Tibial nerve (tissue), 4 donors: Measurements from ENCODE around the gene SLA2. TPM values are rescaled to one million over a fixed set of nuclear protein-coding genes. Genes with fewer than 3 reads are reported as not detected.
"Not testable (repeated sequence)": the region's sequence is repeated elsewhere in the genome, so short reads cannot be mapped to it uniquely, and the experiment has no call there.

Experiments
- DNase-seq, 2 donors: peaks; one replicate each; pipeline ENCODE4 v3.0.0-alpha.2; 2019; ENCODE audit warnings: low spot score in 2 of 2
- H3K27ac ChIP-seq, 4 donors: fragments of 200-600 bp; sonication (generic) in 3 of 4; one replicate each; pipeline ENCODE4 v1.5.1; 2017 to 2019; ENCODE audit warnings: mild to moderate bottlenecking in 1 of 4
- H3K27me3 ChIP-seq, 2 donors: fragments of 200-600 bp; sonication (generic) in 1 of 2; one replicate each; pipeline versions ENCODE4 v1.5.1 to v1.6.0; 2017 to 2019
- H3K36me3 ChIP-seq, 3 donors: fragments of 200-600 bp; sonication (generic); one replicate each; pipeline ENCODE4 v1.5.1; 2018 to 2019
- H3K4me1 ChIP-seq, 4 donors: fragments of 200-600 bp; sonication (generic) in 3 of 4; one replicate each; pipeline ENCODE4 v1.5.1; 2017 to 2019
- H3K4me3 ChIP-seq, 4 donors: fragments of 200-600 bp; sonication (generic) in 3 of 4; one replicate each; pipeline ENCODE4 v1.5.1; 2017 to 2019; ENCODE audit warnings: mild to moderate bottlenecking in 1 of 4, moderate library complexity in 1 of 4
- H3K9me3 ChIP-seq, 4 donors: fragments of 200-600 bp; sonication (generic) in 3 of 4; one replicate each; pipeline ENCODE4 v1.5.1; 2017 to 2019
- EP300 ChIP-seq, 2 donors: sonication (generic); formaldehyde crosslinking; IDR thresholded peaks; one replicate each; pipeline ENCODE4 v1.6.1; 2017; ENCODE audit warnings: antibody characterized with exemption in 2 of 2, mild to moderate bottlenecking in 1 of 2
- POLR2A ChIP-seq, 2 donors: fragments of 450-650 bp; IDR thresholded peaks; one replicate each; pipeline ENCODE4 v1.6.1; 2017; ENCODE audit warnings: antibody characterized with exemption in 2 of 2, mild to moderate bottlenecking in 2 of 2, moderate library complexity in 2 of 2
- WGBS, 2 donors: methylation state at CpG; one replicate each; pipeline ENCODE4 v1.1.5; 2018; 5-methylcytosine and 5-hydroxymethylcytosine counted together
- total RNA-seq, 4 donors: library from RNA; depleted of rRNA; stranded (reverse); fragments of >200 nt; gene quantifications; one replicate each; pipeline ENCODE4 v1.1.0, GENCODE V29; 2016
- TF ChIP-seq, protein P1 (sequence below), 5 experiments: fragments of 200-600 bp in 3 of 5; fragments of 450-650 bp in 2 of 5; sonication (generic) in 3 of 5; IDR thresholded peaks; one replicate each; pipeline ENCODE4 v1.5.1; 2016 to 2019; ENCODE audit warnings: antibody characterized with exemption in 5 of 5, mild to moderate bottlenecking in 3 of 5, moderate library complexity in 2 of 5

SLA2 gene
- total RNA-seq, 4 donors from 2014 or later, result 0.20 to 0.30 (median 0.21) TPM; not detected in 1

DNA sequence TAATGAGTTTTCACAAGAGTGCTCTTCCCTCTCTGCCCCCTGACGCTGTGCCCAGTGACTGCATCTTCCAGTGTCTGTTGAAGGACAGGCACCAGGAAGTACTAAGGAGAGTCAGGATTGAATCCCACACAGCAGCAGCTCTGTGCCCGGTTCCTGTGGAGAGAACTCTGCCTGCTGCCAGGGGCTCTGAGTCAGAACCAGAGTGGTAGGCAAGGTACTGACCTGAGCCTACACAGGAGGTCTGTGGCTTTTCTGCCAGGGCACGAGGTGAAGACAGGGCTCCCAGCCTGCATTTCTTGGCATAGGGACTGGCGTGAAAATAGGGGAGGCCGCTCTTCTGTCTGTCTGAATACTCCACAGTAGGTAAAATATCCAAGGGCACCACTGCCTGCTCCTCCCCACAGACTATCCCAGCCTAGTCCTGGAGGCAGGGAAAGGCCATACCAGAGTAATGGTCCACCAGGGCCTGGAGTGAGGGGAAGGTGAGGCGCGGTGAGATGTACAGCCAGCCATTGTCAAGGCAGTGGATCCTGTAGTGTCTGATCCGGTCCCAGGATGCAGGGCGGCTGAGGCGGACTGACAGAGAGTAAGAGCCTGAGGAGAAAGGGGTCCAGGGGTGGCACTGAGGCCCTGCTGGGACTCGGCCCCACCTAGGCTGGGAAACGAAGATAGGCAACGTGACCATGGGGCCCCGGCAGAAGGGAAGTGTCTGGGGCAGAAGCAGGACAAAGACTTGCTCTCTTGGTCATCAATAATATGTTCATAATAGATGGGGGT is 31.0 kb downstream of the SLA2 start:
- 80 to 86% methylated on average over 14 of the region's 14 CpGs for WGBS, 2 donors
- no peaks in the 10 kb centered on the region for H3K4me1 ChIP-seq
- H3K9me3 ChIP-seq, result no peaks in the 10 kb centered on the region
- no peaks in the 10 kb centered on the region for H3K27me3 ChIP-seq
- TF ChIP-seq, protein P1, sequence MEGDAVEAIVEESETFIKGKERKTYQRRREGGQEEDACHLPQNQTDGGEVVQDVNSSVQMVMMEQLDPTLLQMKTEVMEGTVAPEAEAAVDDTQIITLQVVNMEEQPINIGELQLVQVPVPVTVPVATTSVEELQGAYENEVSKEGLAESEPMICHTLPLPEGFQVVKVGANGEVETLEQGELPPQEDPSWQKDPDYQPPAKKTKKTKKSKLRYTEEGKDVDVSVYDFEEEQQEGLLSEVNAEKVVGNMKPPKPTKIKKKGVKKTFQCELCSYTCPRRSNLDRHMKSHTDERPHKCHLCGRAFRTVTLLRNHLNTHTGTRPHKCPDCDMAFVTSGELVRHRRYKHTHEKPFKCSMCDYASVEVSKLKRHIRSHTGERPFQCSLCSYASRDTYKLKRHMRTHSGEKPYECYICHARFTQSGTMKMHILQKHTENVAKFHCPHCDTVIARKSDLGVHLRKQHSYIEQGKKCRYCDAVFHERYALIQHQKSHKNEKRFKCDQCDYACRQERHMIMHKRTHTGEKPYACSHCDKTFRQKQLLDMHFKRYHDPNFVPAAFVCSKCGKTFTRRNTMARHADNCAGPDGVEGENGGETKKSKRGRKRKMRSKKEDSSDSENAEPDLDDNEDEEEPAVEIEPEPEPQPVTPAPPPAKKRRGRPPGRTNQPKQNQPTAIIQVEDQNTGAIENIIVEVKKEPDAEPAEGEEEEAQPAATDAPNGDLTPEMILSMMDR (IDR thresholded peaks at IDR 0.05), result no peak
- TF ChIP-seq EP300 (IDR thresholded peaks at IDR 0.05) (no peak), POLR2A (IDR thresholded peaks at IDR 0.05) (no peak)
- DNase-seq, result no peak
- peaks cover 3 to 57% (median 20%) of the 10 kb centered on the region in 3 donors for H3K36me3 ChIP-seq
- no peak overlapping the region for H3K4me3 ChIP-seq
- no peak overlapping the region for H3K27ac ChIP-seq

DNA sequence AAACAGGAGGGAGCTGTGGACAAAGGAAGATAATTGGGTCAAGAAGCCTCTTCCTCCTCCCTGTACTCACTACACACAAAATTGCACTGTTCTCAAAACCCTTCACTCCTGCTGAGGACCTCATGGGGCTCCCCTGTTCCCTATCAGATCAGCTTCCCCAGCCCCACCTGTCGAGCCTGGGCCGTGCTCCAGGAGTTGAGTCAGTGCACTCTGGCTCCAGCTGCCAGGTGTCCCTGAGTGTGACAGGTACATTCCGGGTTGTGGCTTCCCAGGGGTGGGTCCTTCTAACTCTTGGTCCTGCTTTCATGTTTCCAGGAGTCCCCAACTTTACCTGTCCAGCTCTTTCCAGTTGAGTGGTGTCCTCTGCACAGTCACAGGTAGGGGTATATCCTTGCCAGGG is 32.0 kb downstream of the SLA2 start:
- Histone ChIP-seq H3K27ac (no peak overlapping the region), H3K4me1 (no peaks in the 10 kb centered on the region), H3K36me3 (peaks cover 3 to 66% (median 20%) of the 10 kb centered on the region in 3 donors), H3K9me3 (no peaks in the 10 kb centered on the region), H3K27me3 (no peaks in the 10 kb centered on the region), H3K4me3 (no peak overlapping the region)
- WGBS, 2 donors, result 88 to 90% methylated on average over 3 of the region's 3 CpGs
- no peak for TF ChIP-seq POLR2A (IDR thresholded peaks at IDR 0.05)
- TF ChIP-seq, protein P1 (IDR thresholded peaks at IDR 0.05), result no peak
- TF ChIP-seq EP300 (IDR thresholded peaks at IDR 0.05), result no peak
- DNase-seq, result no peak

DNA sequence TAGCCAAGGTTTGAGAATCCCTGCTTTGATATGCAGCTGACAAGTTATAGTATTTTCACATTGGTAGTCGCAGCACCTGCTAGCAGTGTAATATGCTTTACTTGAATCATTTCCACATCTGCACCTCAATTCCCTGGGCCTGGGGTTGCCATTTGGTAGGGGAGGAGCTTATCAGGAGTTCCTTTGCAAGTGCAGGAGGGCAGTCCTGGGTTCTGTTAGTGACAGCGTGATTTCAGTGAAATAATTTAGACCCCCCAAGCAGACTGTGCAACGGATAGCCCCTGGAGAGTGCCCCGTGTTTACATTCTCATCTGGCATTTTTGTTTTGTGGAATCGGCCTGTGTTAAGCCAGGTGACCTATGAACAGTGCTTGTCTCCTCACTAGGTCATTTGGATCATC is 34.4 kb downstream of the SLA2 start:
- TF ChIP-seq, protein P1 (IDR thresholded peaks at IDR 0.05), result no peak
- TF ChIP-seq POLR2A (IDR thresholded peaks at IDR 0.05) (no peak), EP300 (IDR thresholded peaks at IDR 0.05) (no peak)
- DNase-seq, result no peak
- Histone ChIP-seq H3K4me3 (no peak overlapping the region), H3K9me3 (no peaks in the 10 kb centered on the region), H3K4me1 (peaks cover 0 to 14% (median 6%) of the 10 kb centered on the region in 4 donors), H3K27ac (no peak overlapping the region), H3K36me3 (peaks cover 3 to 79% (median 31%) of the 10 kb centered on the region in 3 donors), H3K27me3 (no peaks in the 10 kb centered on the region)
- WGBS, 2 donors, result 87 to 88% methylated on average over 5 of the region's 5 CpGs

DNA sequence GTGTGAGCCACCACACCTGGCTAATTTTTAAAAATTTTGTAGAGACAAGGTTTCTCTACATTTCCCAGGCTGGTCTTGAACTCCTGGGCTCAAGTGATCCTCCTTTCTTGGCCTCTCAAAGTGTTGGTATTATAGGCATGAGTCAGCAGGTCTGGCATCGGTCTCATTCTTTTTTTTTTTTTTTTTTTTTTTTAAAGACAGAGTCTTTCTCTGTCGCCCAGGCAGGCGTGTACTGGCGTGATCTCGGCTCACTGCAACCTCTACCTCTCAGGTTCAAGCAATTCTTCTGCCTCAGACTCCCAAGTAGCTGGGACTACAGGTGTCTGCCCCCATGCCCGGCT is 37.6 kb downstream of the SLA2 start:
- not testable (repeated sequence) for H3K27me3 ChIP-seq, H3K9me3 ChIP-seq, H3K4me3 ChIP-seq, H3K27ac ChIP-seq, DNase-seq
- WGBS, 2 donors, result 84 to 86% methylated on average over 6 of the region's 6 CpGs
- Histone ChIP-seq H3K36me3 (peaks cover 3 to 56% (median 31%) of the 10 kb centered on the region in 3 donors), H3K4me1 (peaks cover 0 to 26% (median 9%) of the 10 kb centered on the region in 4 donors)

DNA sequence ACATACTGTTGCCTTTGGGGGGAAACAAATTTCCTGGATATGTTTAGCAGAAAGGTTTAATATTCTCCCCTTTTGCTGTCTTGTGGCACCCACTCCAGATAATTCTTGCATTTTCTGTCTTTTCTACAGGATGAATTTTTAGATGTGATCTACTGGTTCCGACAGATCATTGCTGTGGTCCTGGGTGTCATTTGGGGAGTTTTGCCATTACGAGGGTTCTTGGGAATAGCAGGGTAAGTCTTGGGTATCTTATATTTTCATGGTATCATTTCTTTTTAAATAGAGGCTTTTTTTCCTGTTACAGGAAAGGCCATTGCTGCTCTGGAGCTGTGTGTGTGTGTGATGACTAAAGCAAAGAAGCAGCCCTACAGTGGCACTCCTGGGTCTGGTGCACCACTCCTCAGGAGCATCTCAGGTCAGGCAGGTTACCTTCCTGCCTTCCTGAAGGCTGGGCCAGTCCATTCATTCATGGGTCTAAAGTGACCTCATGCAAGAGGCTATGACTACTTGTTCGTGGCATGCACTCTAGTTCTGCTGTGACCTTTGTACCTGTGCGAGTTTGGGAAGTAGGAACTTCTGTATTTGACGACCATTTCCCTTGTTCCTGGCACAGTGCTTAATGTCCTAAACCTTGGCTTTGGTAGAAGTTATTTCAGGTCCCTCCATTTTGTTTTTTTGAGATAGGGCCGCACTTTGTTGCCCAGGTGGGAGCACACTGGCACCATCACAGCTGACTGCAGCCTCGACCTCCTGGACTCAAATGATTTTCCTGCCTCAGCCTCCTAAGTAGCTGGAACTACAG is 38.2 kb downstream of the SLA2 start:
- Histone ChIP-seq H3K27ac (no peak overlapping the region), H3K4me3 (no peak overlapping the region), H3K9me3 (no peaks in the 10 kb centered on the region), H3K36me3 (peaks cover 3 to 50% (median 31%) of the 10 kb centered on the region in 3 donors), H3K4me1 (peaks cover 0 to 26% (median 9%) of the 10 kb centered on the region in 4 donors), H3K27me3 (no peaks in the 10 kb centered on the region)
- no peak for DNase-seq
- 79 to 83% methylated on average over 7 of the region's 7 CpGs for WGBS, 2 donors
- no peak for TF ChIP-seq POLR2A (IDR thresholded peaks at IDR 0.05)
- TF ChIP-seq, protein P1 (IDR thresholded peaks at IDR 0.05), result no peak
- TF ChIP-seq EP300 (IDR thresholded peaks at IDR 0.05), result no peak
